NCI-H146 treated with DMSO at 0.1 percent for 48 hours (cell line): ENCODE measurements around the gene CTBP1.

Source experiments
- DNase-seq: peaks from one replicate; lab custom pipeline; 2025; ENCODE audit not compliant: unreplicated experiment; lab: John Stamatoyannopoulos, UW

Gene CTBP1

GRCh38 chr4:1211891-1212545, 36.9 kb downstream of the CTBP1 start:
- DNase-seq, result no peak

GRCh38 chr4:1211371-1211770, 37.6 kb downstream of the CTBP1 start:
- no peak for DNase-seq

GRCh38 chr4:1210971-1211370, 38.0 kb downstream of the CTBP1 start:
- no peak for DNase-seq

GRCh38 chr4:1210241-1210841, 38.6 kb downstream of the CTBP1 start:
- no peak for DNase-seq

DNA sequence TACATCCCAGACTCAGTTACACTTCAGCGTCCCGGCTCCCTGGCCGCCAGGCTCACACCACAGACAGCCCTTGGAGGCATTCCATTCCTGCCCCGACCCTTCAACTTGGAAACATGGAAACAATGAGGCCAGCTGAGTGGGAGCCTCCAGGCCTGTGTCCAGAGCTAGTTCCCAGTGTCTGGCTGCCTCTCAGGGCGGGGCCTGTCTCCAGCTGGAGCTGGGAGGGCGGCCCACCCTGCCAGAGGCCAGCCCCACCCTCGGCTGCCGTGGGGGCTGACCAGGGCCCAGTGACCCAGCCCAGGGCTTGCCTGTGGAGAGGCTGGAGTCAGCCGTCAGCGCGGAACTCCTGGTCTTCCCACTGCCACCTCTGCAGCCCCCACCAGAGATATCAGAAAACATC, 39.1 kb downstream of the CTBP1 start:
- no peak for DNase-seq

DNA sequence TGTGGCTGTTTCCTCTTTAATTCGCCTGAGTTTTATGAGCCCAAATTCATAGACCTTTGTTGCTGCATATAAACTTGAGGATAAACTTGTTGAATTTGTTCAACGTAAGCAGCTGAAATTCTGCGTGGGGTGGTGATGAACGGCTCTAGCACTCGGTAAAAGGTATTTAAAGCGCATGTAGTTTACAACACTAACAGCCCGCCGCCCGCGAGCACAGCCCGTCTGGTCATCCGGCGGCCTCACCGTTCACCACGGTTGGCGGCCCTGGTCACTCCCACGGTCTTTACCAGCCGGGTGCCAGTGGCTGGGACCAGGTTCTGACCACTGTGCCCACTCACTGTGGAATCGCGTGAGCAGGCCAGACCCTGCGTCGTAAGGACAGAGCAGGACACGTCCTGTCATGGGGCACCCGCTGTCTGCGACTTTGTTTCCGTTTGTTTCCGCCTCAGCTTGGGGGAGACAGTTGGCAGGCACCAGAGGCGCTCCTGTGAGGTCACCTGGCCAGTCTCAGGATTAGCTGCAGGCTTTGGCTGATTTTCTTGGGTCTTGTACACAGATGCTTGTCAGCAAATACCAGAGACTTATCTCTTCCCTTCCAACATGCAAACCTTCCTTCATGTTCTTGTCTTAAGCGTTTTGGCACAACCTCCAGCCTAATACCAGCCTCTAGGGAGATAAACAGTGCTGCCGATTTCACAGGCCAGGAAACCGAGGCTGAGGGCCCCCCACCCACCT, 39.8 kb downstream of the CTBP1 start:
- DNase-seq, result no peak

DNA sequence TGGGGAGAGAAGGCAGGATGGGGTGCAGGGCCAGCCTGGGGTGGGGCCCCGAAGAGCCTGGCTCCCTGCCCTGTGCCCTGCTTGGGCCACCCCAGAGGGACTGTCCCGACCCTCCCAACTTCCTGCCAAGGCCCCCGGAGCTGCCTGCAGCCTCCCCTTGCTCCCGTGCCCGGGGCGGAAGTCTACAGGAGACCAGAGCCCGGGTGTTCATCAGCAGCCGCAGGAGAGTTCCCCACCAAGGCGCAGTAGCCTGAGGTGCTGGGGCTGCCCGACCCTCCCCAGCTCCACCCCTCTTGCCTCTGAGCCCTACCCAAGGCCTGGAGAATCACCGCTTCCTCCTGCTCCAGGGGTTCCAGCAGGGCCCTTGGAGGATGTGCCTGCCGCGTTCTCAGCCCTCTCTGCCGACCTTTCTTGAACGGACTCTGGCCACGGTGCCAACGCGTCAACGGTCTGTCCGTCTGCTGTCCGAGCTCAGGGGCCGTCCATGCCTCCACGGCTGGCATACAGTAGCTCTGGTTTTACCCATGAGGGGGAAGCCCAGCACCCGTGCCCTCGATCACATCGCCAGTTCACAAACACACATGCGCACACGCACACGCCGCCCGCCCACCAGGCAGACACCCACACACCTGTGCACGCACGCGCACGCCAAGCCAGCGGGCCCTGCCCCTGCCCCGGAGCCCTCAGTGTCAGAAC, 40.5 kb downstream of the CTBP1 start:
- DNase-seq, result no peak

- DNase-seq, result no peak
Observed at GRCh38 chr4:1207603-1208265, 41.2 kb downstream of the CTBP1 start.

- DNase-seq, result no peak
Observed at GRCh38 chr4:1207157-1207470, 41.8 kb downstream of the CTBP1 start.

DNA sequence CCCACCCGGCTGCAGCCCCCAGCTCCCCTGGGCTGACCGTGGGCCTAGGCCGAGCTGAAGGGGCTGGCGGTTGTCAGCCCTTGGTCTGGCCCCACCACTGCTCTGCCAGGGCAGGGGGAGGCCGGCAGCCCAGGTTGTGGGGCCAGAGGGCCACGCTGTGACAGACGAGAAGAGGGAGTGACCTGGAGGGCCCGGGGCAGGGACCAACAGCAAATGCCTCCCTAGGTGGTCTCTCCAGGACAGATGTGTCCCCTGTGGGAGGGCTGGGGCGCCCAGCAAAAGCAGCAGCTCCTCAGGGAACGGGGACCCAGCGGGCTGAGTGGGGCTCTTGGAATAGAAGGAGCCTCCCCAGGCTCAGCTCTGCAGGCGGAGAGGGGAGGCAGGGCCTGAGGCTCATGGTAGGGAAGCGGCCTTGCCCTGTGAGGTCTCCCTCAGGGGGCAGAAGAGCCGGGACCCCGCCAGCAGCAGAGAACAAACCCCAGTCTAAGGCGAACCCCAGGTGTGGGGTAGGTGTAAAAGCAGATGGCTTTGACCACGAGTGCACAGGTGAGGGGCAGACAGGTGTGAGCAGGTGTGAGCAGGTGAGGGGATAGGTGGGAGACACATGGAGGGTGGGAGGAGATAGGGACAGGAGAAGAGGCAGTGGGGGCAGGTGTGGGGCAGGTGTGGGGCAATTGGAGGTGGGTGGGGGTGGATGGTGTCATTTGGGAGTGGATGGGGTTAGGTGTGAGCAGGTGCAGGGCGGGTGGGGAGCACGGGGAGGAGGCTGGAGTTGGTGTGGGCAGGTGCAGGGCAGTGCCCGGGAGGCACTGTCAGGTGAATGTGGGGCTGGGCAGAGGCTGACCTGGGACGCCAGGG, 42.4 kb downstream of the CTBP1 start:
- no peak for DNase-seq

DNA sequence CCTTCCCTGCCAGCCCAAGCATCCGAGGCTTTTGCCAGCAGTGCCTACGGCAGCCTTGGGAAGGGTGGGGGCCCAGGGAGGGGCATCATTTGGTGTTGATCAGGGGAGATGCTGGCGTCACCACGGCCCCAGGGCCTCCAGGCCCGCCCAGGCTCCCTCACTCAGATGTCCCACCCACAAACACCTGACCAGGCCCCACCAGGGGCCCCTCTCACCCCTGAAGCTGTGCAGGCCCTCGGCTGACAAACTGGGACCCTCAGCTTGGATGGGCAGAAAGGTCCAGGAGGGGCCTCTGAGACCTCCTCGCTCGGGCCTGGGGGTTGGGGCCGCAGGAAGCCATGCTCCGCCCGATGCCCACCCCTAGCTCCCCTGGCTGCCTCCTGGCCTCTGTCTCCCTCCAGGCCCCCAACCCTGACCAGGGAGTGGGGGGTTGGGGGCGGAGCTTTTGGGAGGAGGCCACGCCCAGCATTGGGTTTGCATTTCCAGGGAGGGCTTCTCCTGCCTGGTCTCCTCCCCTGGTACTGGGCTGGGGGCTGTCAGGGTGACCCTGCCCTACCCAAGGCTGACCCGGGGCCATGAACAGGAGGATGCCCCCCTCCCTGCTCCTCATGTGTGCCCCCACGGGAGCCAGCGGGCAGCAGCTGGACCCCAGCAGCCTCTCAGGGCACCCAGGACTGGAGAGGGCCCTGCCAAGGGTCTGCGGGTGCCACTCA, 43.2 kb downstream of the CTBP1 start:
- DNase-seq, result no peak

DNA sequence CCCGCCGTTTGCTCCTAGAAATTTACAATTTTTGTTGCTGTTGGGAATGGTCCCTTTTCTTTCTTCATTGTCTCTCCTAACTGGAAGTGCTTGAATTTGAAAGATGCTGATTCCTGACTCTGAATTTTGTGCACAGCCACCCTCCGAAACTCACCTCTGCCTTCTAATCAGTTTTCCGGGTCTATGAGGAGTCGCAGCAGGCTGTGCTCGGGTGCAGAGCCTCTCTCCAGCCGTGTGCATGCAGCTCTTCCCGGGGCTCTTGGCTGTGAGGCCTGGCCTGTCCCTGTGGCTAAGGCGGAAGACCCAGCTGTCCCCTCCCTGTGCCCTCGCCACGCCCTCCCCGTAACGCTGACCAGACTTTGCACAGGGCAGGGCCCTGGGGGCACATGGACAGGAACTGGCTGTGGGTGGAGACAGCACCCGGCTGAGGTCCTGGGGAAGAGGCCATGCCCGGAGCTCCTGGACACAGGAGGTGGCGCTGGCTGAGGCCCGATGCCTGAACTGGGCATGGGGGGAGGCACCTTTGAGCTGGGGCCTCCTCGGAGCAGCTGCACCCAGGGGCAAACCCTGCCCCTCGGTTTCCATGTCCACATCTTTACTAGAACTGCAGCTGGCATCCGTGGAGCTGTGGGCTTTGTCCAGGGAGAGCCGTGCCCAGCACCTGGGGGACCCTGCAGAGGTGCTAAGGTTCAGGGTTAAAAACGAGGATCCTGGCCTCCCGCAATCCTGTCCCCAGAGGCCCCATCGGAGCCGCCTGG, 43.9 kb downstream of the CTBP1 start:
- no peak for DNase-seq

DNA sequence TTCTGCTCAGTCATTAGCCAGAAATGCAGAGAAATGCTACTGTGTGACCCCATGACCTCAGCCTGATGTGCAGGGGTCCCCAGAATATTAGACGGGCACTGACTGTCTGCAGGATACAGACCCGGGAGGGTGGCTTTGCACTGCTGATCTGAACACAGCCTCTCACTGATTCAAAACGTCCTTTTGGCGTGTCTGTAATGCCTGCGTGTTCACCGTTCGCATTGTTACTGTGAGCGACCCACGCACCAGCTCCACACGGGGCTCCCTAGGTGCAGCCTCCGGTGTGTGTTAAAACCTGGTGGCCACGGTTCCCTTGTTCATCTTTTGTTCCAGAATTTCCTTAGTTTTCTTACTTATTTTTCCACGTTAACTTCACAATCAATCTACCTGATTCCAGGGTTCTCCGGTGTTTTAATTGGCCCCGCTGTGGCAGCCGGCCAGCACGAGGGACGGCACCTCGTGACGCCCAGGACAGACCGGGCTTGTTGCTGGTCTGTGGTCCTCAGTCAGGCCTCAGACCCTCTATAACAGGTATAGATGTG, 44.6 kb downstream of the CTBP1 start:
- no peak for DNase-seq

DNA sequence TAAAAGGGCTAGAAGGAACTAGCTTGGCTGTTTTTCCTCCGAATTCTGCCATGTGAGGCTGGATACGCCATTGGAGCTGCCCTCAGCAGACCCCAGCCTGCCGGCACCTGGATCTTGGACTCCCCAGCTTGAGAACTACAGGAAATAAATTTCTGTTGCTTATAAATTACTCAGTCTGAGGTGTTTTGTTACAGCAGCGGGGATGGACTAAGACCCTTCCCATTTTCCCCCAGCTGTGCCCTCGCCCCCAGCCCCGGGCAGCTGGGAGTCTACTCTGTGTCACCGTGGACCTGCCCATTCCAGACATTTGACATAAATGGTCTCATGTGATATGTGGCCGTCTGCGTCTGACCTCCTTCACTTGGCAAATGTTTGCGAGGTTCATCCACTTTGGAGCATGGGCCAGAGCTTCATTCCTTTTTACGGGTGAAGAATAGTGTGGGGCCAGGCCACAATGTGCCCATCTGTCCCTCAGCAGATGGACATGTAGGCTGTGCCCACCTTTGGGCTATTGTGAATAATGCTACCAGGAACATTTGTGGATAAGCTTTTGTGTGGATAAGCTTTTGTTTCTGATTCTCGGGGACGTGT, 45.8 kb downstream of the CTBP1 start:
- no peak for DNase-seq

DNA sequence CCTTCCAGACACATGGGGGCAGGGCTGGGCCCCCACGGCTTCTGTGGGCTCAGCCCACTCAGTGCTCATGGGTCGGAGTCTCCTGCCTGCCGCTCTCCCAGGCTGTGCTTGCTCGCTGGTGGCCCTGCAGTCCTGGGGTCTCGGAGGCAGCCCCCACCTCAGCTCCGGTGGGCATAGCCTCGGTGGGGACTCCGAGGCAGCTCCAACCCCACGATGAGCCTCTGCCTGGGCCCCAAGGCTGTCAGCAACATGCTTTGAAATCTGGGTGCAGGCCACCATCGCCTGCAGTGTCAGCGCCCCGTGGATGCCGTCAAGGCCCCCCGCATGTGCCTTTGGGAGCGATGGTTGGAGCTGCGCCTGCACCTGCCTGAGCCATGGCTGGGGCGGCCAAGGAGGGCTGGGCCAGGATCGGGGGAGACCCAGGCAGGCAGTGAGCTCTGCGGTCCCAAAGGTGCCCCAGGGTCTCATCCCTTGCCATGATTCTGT, 46.4 kb downstream of the CTBP1 start:
- DNase-seq, result no peak

- DNase-seq, result no peak
Observed at GRCh38 chr4:1201851-1202525, 46.9 kb downstream of the CTBP1 start.

DNA sequence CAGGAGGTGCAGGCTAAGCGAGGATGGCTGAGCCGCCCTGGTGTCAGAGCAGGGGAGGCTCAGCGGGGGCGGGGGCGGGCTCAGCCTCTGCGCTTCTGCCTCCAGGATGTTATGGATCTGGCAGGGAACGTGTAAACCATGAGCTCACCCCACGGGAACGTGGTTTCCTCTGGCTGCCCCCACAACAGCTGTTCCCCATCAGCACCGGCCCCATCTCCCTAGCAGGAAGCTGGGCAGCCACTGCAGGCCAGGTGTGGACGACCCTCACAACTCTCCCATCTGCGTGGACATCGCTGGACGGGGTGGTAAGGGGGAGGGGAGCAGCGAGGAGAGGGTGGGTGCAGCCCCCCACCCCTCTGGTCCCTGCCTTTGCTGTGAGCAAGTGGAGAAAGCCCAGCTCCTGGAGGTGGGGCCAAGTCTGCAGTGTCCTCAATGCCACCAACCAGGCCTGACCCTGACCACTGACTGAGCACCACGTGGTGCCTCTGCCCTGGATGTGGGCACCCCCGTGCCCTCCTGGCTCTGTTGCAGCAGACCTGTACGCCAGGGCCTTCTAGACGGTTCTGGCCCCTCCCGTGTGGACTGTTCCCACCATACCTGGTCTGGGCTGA, 48.4 kb downstream of the CTBP1 start:
- DNase-seq, result no peak
